Caco-2 (cell line): ENCODE data around the gene FAM76B. TPM values are rescaled to one million over a fixed set of nuclear protein-coding genes. Genes with fewer than 3 reads are reported as not detected.

Source experiments
- BruUV-seq: library from RNA; stranded (reverse); fragments of 400-500 nt; replicated peaks from 2 replicates; lab custom pipeline; 2021; lab: Mats Ljungman, UMichigan
- CTCF ChIA-PET: fragments of 300-600 bp; sonication (Branson Sonifier 250); formaldehyde crosslinking; loops from one replicate; lab custom pipeline; 2022; ENCODE audit warnings: antibody characterized with exemption; lab: Charles Lee
- POLR2A ChIA-PET: fragments of 300-600 bp; sonication (Branson Sonifier 250); formaldehyde crosslinking; loops from one replicate; lab custom pipeline; 2022; ENCODE audit warnings: antibody characterized with exemption; lab: Charles Lee
- DNase-seq, 2 experiments: peaks; one replicate each; pipeline versions ENCODE4 v3.0.0 to v3.0.0-alpha.2; 2020 to 2022
- H3K27me3 ChIP-seq: replicated peaks from 2 replicates; pipeline ENCODE4 v1.6.0; 2011; ENCODE audit warnings: low read length; ENCODE audit not compliant: control insufficient read depth, insufficient read depth
- H3K36me3 ChIP-seq: 2 replicates; pipeline ENCODE4 v1.5.1; 2011; ENCODE audit warnings: low read length; ENCODE audit not compliant: control insufficient read depth, insufficient read depth
- H3K4me1 ChIP-seq: fragments of 250-450 bp; sonication (Bioruptor Pico); 2 replicates; pipeline ENCODE4 v1.5.1; 2020; ENCODE audit warnings: mild to moderate bottlenecking
- H3K4me3 ChIP-seq: 2 replicates; pipeline ENCODE4 v1.5.1; 2011; ENCODE audit warnings: low read depth, mild to moderate bottlenecking, control low read depth, low read length
- H3K9me3 ChIP-seq: fragments of 250-450 bp; sonication (Bioruptor Pico); 2 replicates; pipeline ENCODE4 v1.5.1; 2020; ENCODE audit warnings: mild to moderate bottlenecking, moderate library complexity
- H3K27ac Mint-ChIP-seq: one replicate; pipeline ENCODE4 v1.8.0; 2022; ENCODE audit warnings: mixed read lengths; ENCODE audit not compliant: unreplicated experiment
- H3K27me3 Mint-ChIP-seq: one replicate; pipeline ENCODE4 v1.8.0; 2022; ENCODE audit warnings: mixed read lengths; ENCODE audit not compliant: insufficient read depth, unreplicated experiment
- H3K36me3 Mint-ChIP-seq: one replicate; pipeline ENCODE4 v1.8.0; 2022; ENCODE audit warnings: mild to moderate bottlenecking, mixed read lengths; ENCODE audit not compliant: insufficient read depth, unreplicated experiment
- H3K4me1 Mint-ChIP-seq: one replicate; pipeline ENCODE4 v1.8.0; 2022; ENCODE audit warnings: low read depth, mixed read lengths; ENCODE audit not compliant: unreplicated experiment
- H3K4me3 Mint-ChIP-seq: one replicate; pipeline ENCODE4 v1.8.0; 2022; ENCODE audit warnings: mild to moderate bottlenecking, moderate library complexity, mixed read lengths; ENCODE audit not compliant: unreplicated experiment
- H3K9me3 Mint-ChIP-seq: one replicate; pipeline ENCODE4 v1.8.0; 2022; ENCODE audit warnings: mixed read lengths; ENCODE audit not compliant: unreplicated experiment
- intact Hi-C: fragments of 100-400 bp; cut with micrococcal nuclease; formaldehyde crosslinking; loops from one replicate; pipeline ENCODE4 v1.10.0; 2022; ENCODE audit not compliant: unreplicated experiment
- total RNA-seq: library from RNA; stranded (reverse); gene quantifications from 2 replicates; pipeline ENCODE4 v1.2.3, GENCODE V29; 2022
- TF ChIP-seq, protein P1 (sequence below), 2 experiments: fragments of 200-600 bp in 1 of 2; IDR thresholded peaks; 1 replicate in 1 of 2; 2 replicates in 1 of 2; pipeline versions ENCODE4 v1.5.1 to v1.8.0; 2011 to 2022; ENCODE audit warnings: antibody characterized with exemption in 1 of 2, control low read depth in 1 of 2, inconsistent platforms in 1 of 2, low read depth in 1 of 2, low read length in 1 of 2, mild to moderate bottlenecking in 1 of 2, moderate library complexity in 1 of 2; ENCODE audit not compliant: insufficient read depth in 1 of 2, severe bottlenecking in 1 of 2, unreplicated experiment in 1 of 2

The FAM76B gene
- total RNA-seq, 1 experiment from 2014 or later, result 61.3 TPM

DNA sequence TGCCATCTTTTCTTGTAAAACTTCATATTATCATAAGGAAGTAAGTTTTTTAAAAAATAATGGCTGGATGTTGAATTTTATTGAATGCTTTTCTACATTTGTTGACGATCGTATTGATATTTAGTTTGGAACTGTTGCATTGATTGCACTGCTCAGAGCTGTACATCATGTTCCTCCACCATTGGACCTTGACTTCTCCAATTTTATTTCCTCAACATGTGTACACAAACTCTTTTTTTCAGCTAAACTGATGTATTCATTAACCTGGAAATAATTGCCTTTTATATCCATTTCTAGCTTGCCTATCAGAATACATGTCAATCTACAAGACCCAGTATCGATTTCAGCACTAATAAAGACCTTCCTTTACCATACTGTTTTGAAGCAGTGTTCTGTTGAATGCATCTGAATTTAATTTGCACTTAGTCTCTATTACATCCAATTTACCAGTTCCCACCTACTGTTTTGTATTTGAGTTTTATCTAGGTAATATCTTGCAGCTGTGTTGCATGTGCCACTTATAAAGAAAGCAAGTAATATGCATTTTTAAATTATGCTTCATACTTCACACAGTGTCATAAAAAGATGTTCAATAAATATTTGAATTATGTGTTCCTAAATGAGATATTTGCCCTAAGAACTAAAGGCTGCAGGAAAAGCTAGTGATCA, 6.2 kb upstream of the FAM76B start:
- Histone ChIP-seq H3K4me3 (no peak overlapping the region), H3K4me1 (0 out of 2 replicates have a peak, but pooled peaks cover 10% of the 10 kb centered on the region), H3K27me3 (no peaks in the 10 kb centered on the region), H3K36me3 (no peaks in the 10 kb centered on the region), H3K9me3 (no peaks in the 10 kb centered on the region)
- BruUV-seq, result no TSS peak
- no peak overlapping the region for H3K4me3 Mint-ChIP-seq
- no peaks in the 10 kb centered on the region for H3K27me3 Mint-ChIP-seq
- CTCF ChIA-PET, result no interaction called here
- no peaks in the 10 kb centered on the region for H3K9me3 Mint-ChIP-seq
- TF ChIP-seq, protein P1, sequence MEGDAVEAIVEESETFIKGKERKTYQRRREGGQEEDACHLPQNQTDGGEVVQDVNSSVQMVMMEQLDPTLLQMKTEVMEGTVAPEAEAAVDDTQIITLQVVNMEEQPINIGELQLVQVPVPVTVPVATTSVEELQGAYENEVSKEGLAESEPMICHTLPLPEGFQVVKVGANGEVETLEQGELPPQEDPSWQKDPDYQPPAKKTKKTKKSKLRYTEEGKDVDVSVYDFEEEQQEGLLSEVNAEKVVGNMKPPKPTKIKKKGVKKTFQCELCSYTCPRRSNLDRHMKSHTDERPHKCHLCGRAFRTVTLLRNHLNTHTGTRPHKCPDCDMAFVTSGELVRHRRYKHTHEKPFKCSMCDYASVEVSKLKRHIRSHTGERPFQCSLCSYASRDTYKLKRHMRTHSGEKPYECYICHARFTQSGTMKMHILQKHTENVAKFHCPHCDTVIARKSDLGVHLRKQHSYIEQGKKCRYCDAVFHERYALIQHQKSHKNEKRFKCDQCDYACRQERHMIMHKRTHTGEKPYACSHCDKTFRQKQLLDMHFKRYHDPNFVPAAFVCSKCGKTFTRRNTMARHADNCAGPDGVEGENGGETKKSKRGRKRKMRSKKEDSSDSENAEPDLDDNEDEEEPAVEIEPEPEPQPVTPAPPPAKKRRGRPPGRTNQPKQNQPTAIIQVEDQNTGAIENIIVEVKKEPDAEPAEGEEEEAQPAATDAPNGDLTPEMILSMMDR (IDR thresholded peaks at IDR 0.05; ENCODE audit: insufficient read depth in 1 of 2, low read depth in 1 of 2, low read length in 1 of 2, severe bottlenecking in 1 of 2, unreplicated experiment in 1 of 2), result no peak
- no peak for DNase-seq
- intact Hi-C loops, result no loop called here
- H3K36me3 Mint-ChIP-seq, result peaks cover 12% of the 10 kb centered on the region
- POLR2A ChIA-PET, result no interaction called here
- H3K27ac Mint-ChIP-seq, result no peak overlapping the region
- H3K4me1 Mint-ChIP-seq, result peaks cover 15% of the 10 kb centered on the region

DNA sequence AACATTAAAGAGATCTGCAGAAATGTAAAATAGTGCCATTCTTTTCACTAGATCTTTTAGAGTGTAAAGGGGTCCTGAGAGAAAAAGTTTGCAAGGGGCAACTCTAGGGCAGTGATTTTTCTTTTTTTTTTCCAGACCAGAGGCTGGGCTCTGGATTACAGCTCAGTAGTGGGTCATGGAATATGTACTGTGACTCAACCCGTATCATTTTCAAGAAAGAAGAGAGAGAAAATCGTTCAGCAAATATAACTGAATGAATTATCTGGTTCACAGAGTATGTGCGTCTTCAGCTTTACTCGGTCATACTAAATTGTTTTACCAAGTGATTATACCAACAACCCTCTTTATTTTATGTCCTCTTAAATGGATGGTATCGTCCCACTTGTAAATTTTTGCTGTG, 4.5 kb upstream of the FAM76B start:
- intact Hi-C loops, result loop anchor here (5.0 kb wide), 1 partner anchor 727 kb away; the partner anchor contains the start of gene SRSF8
- ChIA-PET CTCF (no interaction called here), POLR2A (no interaction called here)
- Mint-ChIP-seq H3K36me3 (peaks cover 20% of the 10 kb centered on the region), H3K4me1 (peaks cover 15% of the 10 kb centered on the region), H3K27me3 (no peaks in the 10 kb centered on the region), H3K9me3 (no peaks in the 10 kb centered on the region), H3K4me3 (no peak overlapping the region), H3K27ac (no peak overlapping the region)
- no peak for DNase-seq
- Histone ChIP-seq H3K27me3 (no peaks in the 10 kb centered on the region), H3K4me3 (no peak overlapping the region), H3K4me1 (0 out of 2 replicates have a peak, but pooled peaks cover 10% of the 10 kb centered on the region), H3K36me3 (no peaks in the 10 kb centered on the region), H3K9me3 (no peaks in the 10 kb centered on the region)
- BruUV-seq, result no TSS peak
- TF ChIP-seq, protein P1 (IDR thresholded peaks at IDR 0.05; ENCODE audit: insufficient read depth in 1 of 2, low read depth in 1 of 2, low read length in 1 of 2, severe bottlenecking in 1 of 2, unreplicated experiment in 1 of 2), result no peak

DNA sequence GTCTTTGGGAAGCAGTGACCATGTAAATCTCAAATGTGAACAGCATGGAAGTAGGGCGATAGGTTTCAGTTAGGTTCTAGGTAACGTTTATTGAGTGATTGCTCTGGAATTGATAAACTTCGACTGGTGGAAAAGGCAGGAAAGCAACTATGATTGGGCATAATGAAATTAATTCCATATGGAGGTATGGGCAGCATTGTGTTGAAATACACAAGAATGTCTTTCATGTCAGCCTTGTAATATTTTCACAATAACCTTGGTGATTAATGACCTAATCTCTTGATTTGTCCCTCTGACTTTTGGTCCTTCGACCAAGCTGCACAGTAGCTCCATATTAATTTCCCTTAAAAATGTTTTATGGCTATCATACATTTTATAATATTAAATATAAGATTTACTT, 3.5 kb upstream of the FAM76B start:
- H3K9me3 ChIP-seq, result no peaks in the 10 kb centered on the region
- peaks cover 15% of the 10 kb centered on the region; the same call in 1 of the 2 replicates for H3K4me1 ChIP-seq
- TF ChIP-seq, protein P1 (IDR thresholded peaks at IDR 0.05; ENCODE audit: insufficient read depth in 1 of 2, low read depth in 1 of 2, low read length in 1 of 2, severe bottlenecking in 1 of 2, unreplicated experiment in 1 of 2), result no peak
- CTCF ChIA-PET, result interaction anchor here (0.6 kb wide), 1 partner anchor 52 kb away, joined by 3 read pairs; no protein-coding TSS in a partner anchor
- H3K27me3 ChIP-seq, result no peaks in the 10 kb centered on the region
- H3K4me1 Mint-ChIP-seq, result peaks cover 20% of the 10 kb centered on the region
- H3K36me3 ChIP-seq, result no peaks in the 10 kb centered on the region
- intact Hi-C loops, result loop anchor here (5.0 kb wide), 1 partner anchor 726 kb away; the partner anchor contains the start of gene SRSF8
- no peaks in the 10 kb centered on the region for H3K9me3 Mint-ChIP-seq
- no peak overlapping the region for H3K27ac Mint-ChIP-seq
- POLR2A ChIA-PET, result no interaction called here
- no peak for DNase-seq
- no peak overlapping the region for H3K4me3 Mint-ChIP-seq
- no peak overlapping the region for H3K4me3 ChIP-seq
- BruUV-seq, result no TSS peak
- peaks cover 24% of the 10 kb centered on the region for H3K36me3 Mint-ChIP-seq
- H3K27me3 Mint-ChIP-seq, result no peaks in the 10 kb centered on the region
